Activated effector memory CD4-positive, alpha-beta T cell treated with anti-CD3 and anti-CD28 coated beads, Interleukin-2, amount 50 U/mL, for 16 hours (primary cell): ENCODE results near the gene IER5.

Experiments
- DNase-seq: peaks from one replicate; pipeline ENCODE4 v3.0.0-alpha.2; 2020

IER5 gene

GRCh38 chr1:181135815-181136737 lies 47.6 kb downstream of the IER5 start:
- no peak for DNase-seq

DNA sequence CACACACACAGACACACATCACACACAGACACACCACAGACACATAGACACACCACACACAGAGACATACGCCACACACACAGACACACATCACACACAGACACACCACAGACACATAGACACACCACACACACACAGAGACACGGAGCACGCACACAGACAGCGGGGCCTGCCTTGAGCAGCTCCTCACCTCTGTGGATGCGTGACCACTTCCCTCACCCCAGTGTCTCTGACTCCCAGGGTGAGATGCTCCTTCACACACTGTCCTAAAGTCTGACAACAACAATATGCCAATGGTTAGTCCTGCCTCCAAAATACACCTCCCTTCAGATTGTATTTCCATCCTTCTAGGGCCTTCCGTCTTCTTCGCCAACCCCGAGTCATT lies 48.2 kb downstream of the IER5 start:
- no peak for DNase-seq

GRCh38 chr1:181137217-181137743 lies 48.8 kb downstream of the IER5 start:
- DNase-seq: peak; percentile 60

DNA sequence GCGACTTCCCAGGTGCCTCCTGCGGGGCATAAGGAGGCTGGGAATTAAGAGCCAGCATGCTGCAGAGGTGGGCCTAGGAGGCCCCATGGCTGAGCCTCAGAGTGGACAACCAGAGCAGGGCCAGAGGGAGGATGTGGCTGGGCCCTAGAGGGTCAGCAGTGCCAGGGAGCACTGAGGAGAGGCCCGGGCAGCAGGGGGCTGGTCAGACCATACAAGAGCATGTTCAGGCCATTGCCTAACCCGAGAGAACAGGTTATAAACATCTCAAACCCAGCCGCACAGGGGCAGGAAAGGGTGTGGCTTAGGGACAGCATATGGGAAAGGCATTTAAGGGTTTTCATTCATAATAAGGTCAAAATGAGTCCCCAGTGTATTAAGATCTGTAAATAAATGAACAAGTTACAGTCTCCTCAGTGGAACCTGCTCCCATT lies 51.1 kb downstream of the IER5 start:
- DNase-seq: peak; percentile 41

- DNase-seq: no peak
These were observed 51.9 kb downstream of the IER5 start for GRCh38 chr1:181140398-181140797.

DNA sequence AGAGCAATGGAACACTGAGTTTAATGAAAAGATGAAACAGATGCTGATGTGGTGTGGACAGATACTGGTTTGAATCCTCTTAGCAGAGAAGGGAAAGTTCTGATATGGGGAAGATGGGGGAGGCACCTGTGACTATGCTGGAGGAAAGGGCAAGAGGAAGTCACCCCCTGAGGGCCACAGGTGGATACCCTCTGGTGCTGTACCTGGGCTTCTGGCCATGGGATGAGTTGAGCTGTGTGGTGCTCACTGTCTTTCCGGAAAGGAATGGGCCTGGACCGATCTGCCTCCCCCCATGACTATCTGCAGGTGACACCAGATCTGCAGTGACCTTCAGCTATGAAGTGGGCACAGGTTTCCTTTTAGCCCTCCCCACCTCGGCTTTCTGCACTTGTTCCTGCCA lies 52.4 kb downstream of the IER5 start:
- no peak for DNase-seq

DNA sequence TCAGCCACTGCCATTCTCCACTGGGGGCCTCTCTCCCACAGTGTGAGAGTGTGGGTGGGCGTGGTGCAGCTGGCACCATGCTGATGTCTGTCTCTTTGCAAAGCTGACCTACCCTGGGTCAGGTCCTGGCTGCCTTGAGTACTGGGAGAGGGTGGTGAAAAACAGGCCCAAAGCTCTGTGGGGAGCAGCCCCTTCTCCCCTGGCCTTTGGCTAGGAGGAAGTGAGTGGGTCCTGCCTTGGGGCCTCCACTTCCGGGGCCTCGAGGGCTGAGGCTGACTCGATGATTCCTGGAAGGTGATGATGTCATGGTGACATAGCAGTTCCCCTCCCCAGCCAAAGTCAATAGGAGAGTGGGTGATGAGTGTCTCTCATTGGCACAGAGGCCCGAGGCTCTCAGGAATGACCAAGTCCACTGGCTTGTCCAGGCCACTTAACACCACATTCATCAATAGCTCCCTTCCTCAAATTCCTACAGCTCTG lies 53.0 kb downstream of the IER5 start:
- DNase-seq: peak; percentile 83
